Activated CD4-positive, alpha-beta T cell treated with anti-CD3 and anti-CD28 coated beads for 4 hours (primary cell): ENCODE data around the gene CDK17.
A peak's percentile ranks its signal among the peaks of the same experiment; 100 is the strongest.

ENCODE experiments used
- DNase-seq, 2 donors: peaks; one replicate each; pipeline ENCODE4 v3.0.0-alpha.2; 2020

CDK17 gene

GRCh38 chr12:96257550-96258103 lies 142.6 kb downstream of the CDK17 start:
- DNase-seq = no peak

- no peak for DNase-seq
Observed at GRCh38 chr12:96256672-96257361, 143.4 kb downstream of the CDK17 start.

- no peak for DNase-seq
Observed at GRCh38 chr12:96255077-96255476, 145.2 kb downstream of the CDK17 start.

- no peak for DNase-seq
Observed at GRCh38 chr12:96250119-96250685, 150.0 kb downstream of the CDK17 start.

GRCh38 chr12:96249196-96250118 lies 150.8 kb downstream of the CDK17 start:
- no peak for DNase-seq

- no peak for DNase-seq
Observed at GRCh38 chr12:96248136-96248931, 151.9 kb downstream of the CDK17 start.

- no peak for DNase-seq
Observed at GRCh38 chr12:96247563-96247962, 152.7 kb downstream of the CDK17 start.

GRCh38 chr12:96246926-96247505 lies 153.2 kb downstream of the CDK17 start:
- no peak for DNase-seq

GRCh38 chr12:96244826-96245225 lies 155.4 kb downstream of the CDK17 start:
- DNase-seq = no peak

GRCh38 chr12:96242597-96242996 lies 157.6 kb downstream of the CDK17 start:
- DNase-seq = no peak

GRCh38 chr12:96241846-96242256 lies 158.4 kb downstream of the CDK17 start:
- DNase-seq = peak; percentile 46 to 56

- DNase-seq = no peak
Observed at GRCh38 chr12:96241431-96241830, 158.8 kb downstream of the CDK17 start.

- DNase-seq = no peak
Observed at GRCh38 chr12:96240656-96241055, 159.6 kb downstream of the CDK17 start.

- DNase-seq = no peak
Observed at GRCh38 chr12:96239711-96240635, 160.3 kb downstream of the CDK17 start.

GRCh38 chr12:96238336-96239047 lies 161.7 kb downstream of the CDK17 start:
- DNase-seq = no peak

GRCh38 chr12:96237465-96238077 lies 162.7 kb downstream of the CDK17 start:
- DNase-seq = peak; percentile 50 to 58

GRCh38 chr12:96237035-96237434 lies 163.2 kb downstream of the CDK17 start:
- DNase-seq = no peak

- DNase-seq = peak in 1 of 2 donors; percentile 17
Observed at GRCh38 chr12:96236221-96236822, 163.9 kb downstream of the CDK17 start.

- DNase-seq = no peak
Observed at GRCh38 chr12:96235484-96235826, 164.8 kb downstream of the CDK17 start.
